Measurements from ENCODE around the gene FXYD6. TPM values are rescaled to one million over a fixed set of nuclear protein-coding genes. Genes with fewer than 3 reads are reported as not detected.

Gene FXYD6
- total and polyA plus RNA-seq, 4 donors = 37.0 to 70.0 (median 43.9) TPM

GRCh38 chr11:117859061-117859460 lies 17.4 kb downstream of the FXYD6 start:
- H3K9ac ChIP-seq (ENCODE audit: insufficient read depth in 1 of 2, low read length in 2 of 2) = no peak overlapping the region
- WGBS, 2 donors = 84 to 88% methylated on average over 10 of the region's 10 CpGs
- H3K36me3 ChIP-seq (ENCODE audit: control insufficient read depth in 4 of 4, insufficient read depth in 4 of 4, low read length in 4 of 4) = no peaks in the 10 kb centered on the region
- ATAC-seq (ENCODE audit: insufficient read depth, low FRiP score) (no peak), DNase-seq (no peak)
- H3K27ac ChIP-seq (ENCODE audit: low read depth in 1 of 2, low read length in 1 of 2) = no peak overlapping the region
- H3K27me3 ChIP-seq (ENCODE audit: control insufficient read depth in 3 of 3, insufficient read depth in 3 of 3, low read length in 2 of 3) = no peaks in the 10 kb centered on the region
- H3K4me1 ChIP-seq (ENCODE audit: control insufficient read depth in 5 of 5, insufficient read depth in 5 of 5, low read length in 5 of 5) = peaks cover 4 to 82% (median 44%) of the 10 kb centered on the region in 5 donors
- no peak overlapping the region for H3K4me3 ChIP-seq
- no peaks in the 10 kb centered on the region for H3K9me3 ChIP-seq (ENCODE audit: control insufficient read depth in 4 of 4, insufficient read depth in 3 of 4, low read length in 3 of 4)
- TF ChIP-seq CTCF (IDR thresholded peaks at IDR 0.05; ENCODE audit: control extremely low read depth, extremely low read depth) = no peak

GRCh38 chr11:117857734-117858414 lies 18.6 kb downstream of the FXYD6 start:
- Histone ChIP-seq H3K27ac (ENCODE audit: low read depth in 1 of 2, low read length in 1 of 2) (no peak overlapping the region), H3K9me3 (ENCODE audit: control insufficient read depth in 4 of 4, insufficient read depth in 3 of 4, low read length in 3 of 4) (peaks cover 0 to 2% (median 0%) of the 10 kb centered on the region in 4 donors), H3K9ac (ENCODE audit: insufficient read depth in 1 of 2, low read length in 2 of 2) (no peak overlapping the region), H3K27me3 (ENCODE audit: control insufficient read depth in 3 of 3, insufficient read depth in 3 of 3, low read length in 2 of 3) (no peaks in the 10 kb centered on the region), H3K4me3 (no peak overlapping the region), H3K36me3 (ENCODE audit: control insufficient read depth in 4 of 4, insufficient read depth in 4 of 4, low read length in 4 of 4) (peaks cover 0 to 3% (median 0%) of the 10 kb centered on the region in 4 donors), H3K4me1 (ENCODE audit: control insufficient read depth in 5 of 5, insufficient read depth in 5 of 5, low read length in 5 of 5) (peaks cover 4 to 72% (median 42%) of the 10 kb centered on the region in 5 donors)
- TF ChIP-seq CTCF (IDR thresholded peaks at IDR 0.05; ENCODE audit: control extremely low read depth, extremely low read depth) = no peak
- WGBS, 2 donors = 64 to 79% methylated on average over 11 of the region's 11 CpGs
- DNase-seq (peak in 1 of 3 donors; percentile 52), ATAC-seq (ENCODE audit: insufficient read depth, low FRiP score) (no peak)

DNA sequence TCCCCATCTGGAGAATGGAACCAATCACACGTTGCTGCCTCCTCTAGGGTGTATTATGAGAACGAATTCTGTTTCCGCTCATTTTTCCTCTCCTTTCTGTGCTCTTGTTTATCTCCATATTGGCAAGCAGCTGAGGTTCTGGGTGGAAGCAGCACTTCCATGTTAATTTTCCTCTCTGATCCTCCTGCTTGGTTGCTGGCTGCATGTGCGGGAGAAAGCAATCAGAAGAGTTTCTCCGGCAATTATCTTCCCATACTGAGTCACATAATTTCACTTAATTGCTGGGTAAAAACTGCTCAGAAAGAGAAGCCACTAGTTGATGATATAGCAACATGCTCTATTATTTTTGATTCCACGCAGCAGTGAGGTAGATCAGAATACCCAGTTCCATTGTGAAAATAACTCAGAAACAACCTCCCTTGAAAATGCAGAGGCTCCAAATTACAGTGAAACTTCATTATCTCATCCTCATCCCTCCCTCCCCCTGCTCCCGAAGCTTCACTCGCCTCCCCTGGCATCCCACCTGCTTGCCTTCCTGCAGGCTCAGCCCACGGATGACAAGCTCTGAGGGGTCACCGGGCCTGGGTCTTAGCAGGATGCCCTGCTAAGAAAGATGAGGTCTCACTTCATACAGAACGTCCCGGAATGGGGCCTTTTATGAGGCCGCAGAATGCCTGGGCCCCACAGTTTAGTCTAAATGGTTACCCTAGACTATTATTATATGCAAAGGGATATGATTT lies 20.4 kb downstream of the FXYD6 start:
- Histone ChIP-seq H3K9ac (ENCODE audit: insufficient read depth in 1 of 2, low read length in 2 of 2) (peak overlapping the region in 1 of 2 donors; percentile 26), H3K4me3 (no peak overlapping the region), H3K9me3 (ENCODE audit: control insufficient read depth in 4 of 4, insufficient read depth in 3 of 4, low read length in 3 of 4) (peaks cover 0 to 7% (median 2%) of the 10 kb centered on the region in 4 donors), H3K36me3 (ENCODE audit: control insufficient read depth in 4 of 4, insufficient read depth in 4 of 4, low read length in 4 of 4) (peaks cover 0 to 5% (median 2%) of the 10 kb centered on the region in 4 donors), H3K4me1 (ENCODE audit: control insufficient read depth in 5 of 5, insufficient read depth in 5 of 5, low read length in 5 of 5) (peaks cover 4 to 65% (median 30%) of the 10 kb centered on the region in 5 donors), H3K27me3 (ENCODE audit: control insufficient read depth in 3 of 3, insufficient read depth in 3 of 3, low read length in 2 of 3) (no peaks in the 10 kb centered on the region), H3K27ac (ENCODE audit: low read depth in 1 of 2, low read length in 1 of 2) (no peak overlapping the region)
- no peak for TF ChIP-seq CTCF (IDR thresholded peaks at IDR 0.05; ENCODE audit: control extremely low read depth, extremely low read depth)
- WGBS, 2 donors = 79 to 83% methylated on average over 13 of the region's 13 CpGs
- DNase-seq = peak in 2 of 3 donors; percentile 56 to 63
- no peak for ATAC-seq (ENCODE audit: insufficient read depth, low FRiP score)
